CD14-positive monocyte (primary cell): Measurements from ENCODE around the gene FIGNL2. TPM values are rescaled to one million over a fixed set of nuclear protein-coding genes. Genes with fewer than 3 reads are reported as not detected.

ENCODE experiments used
- DNase-seq, 3 donors: peaks; one replicate each; pipeline ENCODE4 v3.0.0-alpha.2; 2011 to 2022
- H2AFZ ChIP-seq: 2 replicates; pipeline ENCODE4 v1.6.0; 2012; ENCODE audit warnings: mild to moderate bottlenecking, low read depth, low read length, inconsistent platforms; ENCODE audit not compliant: insufficient read depth, poor library complexity, severe bottlenecking
- H3K27ac ChIP-seq, 2 donors: 1 replicate in 1 of 2; 2 replicates in 1 of 2; pipeline ENCODE4 v1.5.1; 2012 to 2013; ENCODE audit warnings: low read length in 2 of 2, control low read depth in 1 of 2, inconsistent platforms in 1 of 2, low read depth in 1 of 2, mild to moderate bottlenecking in 1 of 2
- H3K27me3 ChIP-seq, 2 donors: one replicate each; pipeline versions ENCODE4 v1.6.0 to v1.6.1; 2011 to 2013; ENCODE audit warnings: low read length in 2 of 2; ENCODE audit not compliant: control insufficient read depth in 2 of 2, insufficient read depth in 2 of 2
- H3K36me3 ChIP-seq, 2 donors: replicated peaks in 1 of 2; 1 replicate in 1 of 2; 2 replicates in 1 of 2; pipeline versions ENCODE4 v1.5.1 to v1.6.1; 2012 to 2013; ENCODE audit warnings: low read length in 2 of 2, control low read depth in 1 of 2, inconsistent platforms in 1 of 2, mild to moderate bottlenecking in 1 of 2; ENCODE audit not compliant: insufficient read depth in 2 of 2, control insufficient read depth in 1 of 2
- H3K4me1 ChIP-seq, 2 donors: 1 replicate in 1 of 2; 2 replicates in 1 of 2; pipeline versions ENCODE4 v1.5.1 to v1.6.1; 2012 to 2013; ENCODE audit warnings: low read length in 2 of 2, control low read depth in 1 of 2, inconsistent platforms in 1 of 2, mild to moderate bottlenecking in 1 of 2, moderate library complexity in 1 of 2; ENCODE audit not compliant: insufficient read depth in 2 of 2, control insufficient read depth in 1 of 2
- H3K4me2 ChIP-seq: replicated peaks from 2 replicates; pipeline ENCODE3; 2012; ENCODE audit warnings: low read length, moderate library complexity, mild to moderate bottlenecking; ENCODE audit not compliant: poor library complexity, severe bottlenecking; ENCODE audit errors: extremely low read depth
- H3K4me3 ChIP-seq, 3 experiments: fragments of 200-600 bp in 1 of 3; sonication (generic) in 1 of 3; replicated peaks in 1 of 3; 1 replicate in 2 of 3; 2 replicates in 1 of 3; pipeline ENCODE4 v1.5.1; 2011 to 2013; ENCODE audit warnings: low read length in 3 of 3, mild to moderate bottlenecking in 3 of 3, control low read depth in 2 of 3, low read depth in 2 of 3, inconsistent platforms in 1 of 3, moderate library complexity in 1 of 3
- H3K79me2 ChIP-seq: 2 replicates; pipeline ENCODE4 v1.6.0; 2012; ENCODE audit warnings: mild to moderate bottlenecking, control low read depth, inconsistent platforms, low read length, moderate library complexity; ENCODE audit not compliant: insufficient read depth
- H3K9ac ChIP-seq: 2 replicates; pipeline ENCODE4 v1.6.0; 2017; ENCODE audit warnings: low read length, mild to moderate bottlenecking; ENCODE audit not compliant: insufficient read depth, poor library complexity, severe bottlenecking
- H3K9me3 ChIP-seq, 2 donors: replicated peaks in 1 of 2; 1 replicate in 1 of 2; 2 replicates in 1 of 2; pipeline versions ENCODE4 v1.5.1 to v1.6.1; 2012 to 2013; ENCODE audit warnings: low read length in 2 of 2, control low read depth in 1 of 2; ENCODE audit not compliant: control insufficient read depth in 1 of 2, insufficient read depth in 1 of 2
- H4K20me1 ChIP-seq: 2 replicates; pipeline ENCODE4 v1.6.0; 2012; ENCODE audit warnings: mild to moderate bottlenecking, low read length, control low read depth, moderate library complexity; ENCODE audit not compliant: insufficient read depth
- H3K27ac Mint-ChIP-seq, 7 donors: one replicate each; pipeline ENCODE4 v1.8.0; 2020; ENCODE audit warnings: mild to moderate bottlenecking in 7 of 7, mixed read lengths in 7 of 7, moderate library complexity in 6 of 7, inconsistent platforms in 2 of 7
- H3K27me3 Mint-ChIP-seq, 3 donors: one replicate each; pipeline ENCODE4 v1.8.0; 2021 to 2022; ENCODE audit warnings: low read depth in 3 of 3, mild to moderate bottlenecking in 3 of 3, mixed read lengths in 3 of 3, moderate library complexity in 3 of 3, inconsistent platforms in 1 of 3
- H3K36me3 Mint-ChIP-seq, 2 donors: one replicate each; pipeline ENCODE4 v1.8.0; 2020; ENCODE audit warnings: mixed read lengths in 2 of 2, inconsistent platforms in 1 of 2, mild to moderate bottlenecking in 1 of 2
- H3K4me1 Mint-ChIP-seq: one replicate; pipeline ENCODE4 v1.8.0; 2020; ENCODE audit warnings: mild to moderate bottlenecking, mixed read lengths
- H3K4me3 Mint-ChIP-seq, 2 donors: one replicate each; pipeline ENCODE4 v1.8.0; 2020; ENCODE audit warnings: mild to moderate bottlenecking in 2 of 2, mixed read lengths in 2 of 2, moderate library complexity in 1 of 2
- H3K9me3 Mint-ChIP-seq, 7 donors: one replicate each; pipeline ENCODE4 v1.8.0; 2020 to 2022; ENCODE audit warnings: mixed read lengths in 7 of 7, mild to moderate bottlenecking in 6 of 7, moderate library complexity in 6 of 7, inconsistent platforms in 2 of 7
- WGBS: methylation state at CpG from one replicate; pipeline ENCODE4 v1.1.5; 2013; ENCODE audit warnings: missing lambda C conversion rate; ENCODE audit not compliant: insufficient coverage; 5-methylcytosine and 5-hydroxymethylcytosine counted together
- intact Hi-C, 2 donors: fragments of 100-400 bp; cut with micrococcal nuclease; formaldehyde crosslinking; loops; one replicate each; pipeline versions ENCODE4 v1.15.0 to v1.15.1; 2023
- polyA plus RNA-seq, 3 donors: library from polyadenylated mRNA; depleted of rRNA in 1 of 3; unstranded in 2 of 3; stranded (reverse) in 1 of 3; fragments of 300-500 nt in 2 of 3; fragments of >200 nt in 1 of 3; fragmentation: Illumina TruSeq in 2 of 3; gene quantifications; 1 replicate in 2 of 3; 2 replicates in 1 of 3; pipeline ENCODE4 v1.2.3, GENCODE V29; 2012 to 2021
- TF ChIP-seq, protein P1 (sequence below): fragments of 200-600 bp; IDR thresholded peaks from one replicate; pipeline ENCODE4 v1.8.0; 2022; ENCODE audit warnings: antibody characterized with exemption, mild to moderate bottlenecking

Gene FIGNL2
- polyA plus RNA-seq, 3 donors, result 0.06 to 0.52 TPM; not detected in 1

DNA sequence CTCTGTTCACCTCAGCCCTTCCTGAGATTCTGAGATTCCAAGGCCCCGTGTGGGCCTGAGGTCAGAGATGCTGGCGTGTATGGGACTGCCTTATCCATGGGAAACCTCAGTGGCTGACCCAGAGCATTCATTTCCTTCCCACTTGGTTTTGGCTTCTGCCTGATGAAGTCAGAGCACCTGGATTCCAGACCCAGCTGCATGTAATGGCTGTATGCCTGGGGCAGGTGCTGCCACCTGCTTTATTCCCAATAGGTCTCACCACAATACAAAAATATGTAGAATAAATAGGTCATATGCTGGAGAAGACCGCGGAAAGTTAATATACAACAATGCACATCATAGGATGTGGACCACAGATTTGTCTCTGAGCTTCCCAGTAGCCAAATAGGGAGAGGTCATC lies 25.6 kb downstream of the FIGNL2 start:
- Histone ChIP-seq H3K27me3 (peaks cover 0 to 7% of the 10 kb centered on the region in 2 donors), H3K9me3 (no peaks in the 10 kb centered on the region), H3K36me3 (no peaks in the 10 kb centered on the region), H3K4me3 (no peak overlapping the region), H3K79me2 (peaks cover 9% of the 10 kb centered on the region), H3K4me1 (peaks cover 42 to 69% of the 10 kb centered on the region in 2 donors), H3K9ac (no peak overlapping the region), H2AFZ (no peak overlapping the region), H4K20me1 (no peaks in the 10 kb centered on the region), H3K27ac (no peak overlapping the region), H3K4me2 (no peak overlapping the region)
- Mint-ChIP-seq H3K9me3 (peaks cover 0 to 3% (median 0%) of the 10 kb centered on the region in 7 donors), H3K4me3 (no peak overlapping the region), H3K36me3 (peaks cover 8 to 11% of the 10 kb centered on the region in 2 donors), H3K27ac (peak overlapping the region in 1 of 7 donors; percentile 84), H3K4me1 (peaks cover 55% of the 10 kb centered on the region), H3K27me3 (peaks cover 2 to 10% (median 6%) of the 10 kb centered on the region in 3 donors)
- intact Hi-C loops, result loop anchor here in 1 of 2 donors (5.0 kb wide), 1 partner anchor 49 kb away; no protein-coding TSS in a partner anchor
- TF ChIP-seq, protein P1, sequence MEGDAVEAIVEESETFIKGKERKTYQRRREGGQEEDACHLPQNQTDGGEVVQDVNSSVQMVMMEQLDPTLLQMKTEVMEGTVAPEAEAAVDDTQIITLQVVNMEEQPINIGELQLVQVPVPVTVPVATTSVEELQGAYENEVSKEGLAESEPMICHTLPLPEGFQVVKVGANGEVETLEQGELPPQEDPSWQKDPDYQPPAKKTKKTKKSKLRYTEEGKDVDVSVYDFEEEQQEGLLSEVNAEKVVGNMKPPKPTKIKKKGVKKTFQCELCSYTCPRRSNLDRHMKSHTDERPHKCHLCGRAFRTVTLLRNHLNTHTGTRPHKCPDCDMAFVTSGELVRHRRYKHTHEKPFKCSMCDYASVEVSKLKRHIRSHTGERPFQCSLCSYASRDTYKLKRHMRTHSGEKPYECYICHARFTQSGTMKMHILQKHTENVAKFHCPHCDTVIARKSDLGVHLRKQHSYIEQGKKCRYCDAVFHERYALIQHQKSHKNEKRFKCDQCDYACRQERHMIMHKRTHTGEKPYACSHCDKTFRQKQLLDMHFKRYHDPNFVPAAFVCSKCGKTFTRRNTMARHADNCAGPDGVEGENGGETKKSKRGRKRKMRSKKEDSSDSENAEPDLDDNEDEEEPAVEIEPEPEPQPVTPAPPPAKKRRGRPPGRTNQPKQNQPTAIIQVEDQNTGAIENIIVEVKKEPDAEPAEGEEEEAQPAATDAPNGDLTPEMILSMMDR, result no peak
- WGBS, result 63% methylated on average over 2 of the region's 4 CpGs
- no peak for DNase-seq

DNA sequence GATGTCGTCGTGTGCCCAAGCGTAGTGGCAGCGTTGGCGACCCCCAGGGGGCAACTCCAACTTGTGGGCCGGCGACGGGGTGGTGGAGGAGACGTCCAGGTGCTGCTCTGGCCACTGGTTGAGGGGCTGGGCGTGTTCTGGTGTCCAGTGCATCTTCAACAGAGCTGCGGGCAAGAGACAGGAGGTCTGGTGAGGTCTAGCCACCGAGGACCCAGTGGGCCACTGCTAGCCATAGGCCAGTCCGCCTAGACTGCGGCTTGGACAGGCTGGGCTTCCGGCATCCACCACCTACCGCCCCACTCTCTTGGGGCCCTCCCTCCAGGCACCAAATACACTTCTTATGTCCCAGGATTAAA lies 26.3 kb downstream of the FIGNL2 start:
- Histone ChIP-seq H2AFZ (peak overlapping the region; percentile 95), H3K79me2 (peaks cover 9% of the 10 kb centered on the region), H3K4me2 (peak overlapping the region; percentile 86), H3K4me3 (peak overlapping the region in 2 of 3 experiments; percentile 19 to 81), H3K9ac (no peak overlapping the region), H4K20me1 (no peaks in the 10 kb centered on the region), H3K27me3 (peaks cover 0 to 7% of the 10 kb centered on the region in 2 donors), H3K36me3 (no peaks in the 10 kb centered on the region), H3K9me3 (no peaks in the 10 kb centered on the region), H3K27ac (no peak overlapping the region), H3K4me1 (peaks cover 35 to 62% of the 10 kb centered on the region in 2 donors)
- Mint-ChIP-seq H3K36me3 (peaks cover 8 to 11% of the 10 kb centered on the region in 2 donors), H3K9me3 (peaks cover 0 to 3% (median 0%) of the 10 kb centered on the region in 7 donors), H3K27ac (peak overlapping the region in 1 of 7 donors; percentile 30), H3K4me3 (peak overlapping the region; percentile 67 to 68), H3K27me3 (peaks cover 5 to 13% (median 11%) of the 10 kb centered on the region in 3 donors), H3K4me1 (peaks cover 48% of the 10 kb centered on the region)
- TF ChIP-seq, protein P1, result no peak
- DNase-seq, result no peak
- WGBS, result 87% methylated on average over 13 of the region's 16 CpGs
- intact Hi-C loops, result loop anchor here in 1 of 2 donors (5.0 kb wide), 1 partner anchor 50 kb away; no protein-coding TSS in a partner anchor
